ENCODE measurements around the gene KRT6A.

DNA sequence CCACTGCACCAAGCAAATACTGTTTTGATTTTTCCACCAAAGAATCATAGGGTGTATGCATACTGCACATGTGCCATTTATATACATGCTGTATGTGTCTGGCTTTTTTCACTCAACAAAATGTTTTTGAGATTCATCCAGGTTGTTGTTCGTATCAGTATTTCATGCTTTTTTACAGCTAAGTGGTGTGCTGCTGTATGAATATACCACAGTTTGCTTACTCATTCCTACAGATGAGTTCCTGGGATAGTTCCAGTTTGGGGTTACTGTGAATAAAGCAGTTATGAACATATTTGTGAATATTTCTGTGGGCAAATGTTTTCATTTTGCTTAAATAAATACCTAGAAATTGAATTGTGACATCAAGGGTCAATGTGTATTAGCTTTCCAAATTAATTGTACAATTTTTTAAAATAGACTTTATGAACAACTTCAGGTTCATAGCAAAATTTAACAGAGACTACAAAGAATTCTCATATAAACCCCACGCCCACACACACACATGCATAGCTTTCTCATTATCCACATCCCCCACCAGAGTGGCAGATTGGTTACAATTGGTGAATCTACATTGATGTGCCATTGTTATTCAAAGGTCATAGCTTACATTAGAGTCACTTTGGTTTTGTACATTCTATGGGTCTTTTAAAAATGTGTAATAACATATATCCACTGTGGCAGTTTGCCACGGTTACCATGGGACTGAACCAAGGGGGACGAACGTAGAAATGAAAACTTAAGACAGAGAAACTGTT is 6.9 kb upstream of the KRT6A start:
- TF ChIP-seq, protein P1, sequence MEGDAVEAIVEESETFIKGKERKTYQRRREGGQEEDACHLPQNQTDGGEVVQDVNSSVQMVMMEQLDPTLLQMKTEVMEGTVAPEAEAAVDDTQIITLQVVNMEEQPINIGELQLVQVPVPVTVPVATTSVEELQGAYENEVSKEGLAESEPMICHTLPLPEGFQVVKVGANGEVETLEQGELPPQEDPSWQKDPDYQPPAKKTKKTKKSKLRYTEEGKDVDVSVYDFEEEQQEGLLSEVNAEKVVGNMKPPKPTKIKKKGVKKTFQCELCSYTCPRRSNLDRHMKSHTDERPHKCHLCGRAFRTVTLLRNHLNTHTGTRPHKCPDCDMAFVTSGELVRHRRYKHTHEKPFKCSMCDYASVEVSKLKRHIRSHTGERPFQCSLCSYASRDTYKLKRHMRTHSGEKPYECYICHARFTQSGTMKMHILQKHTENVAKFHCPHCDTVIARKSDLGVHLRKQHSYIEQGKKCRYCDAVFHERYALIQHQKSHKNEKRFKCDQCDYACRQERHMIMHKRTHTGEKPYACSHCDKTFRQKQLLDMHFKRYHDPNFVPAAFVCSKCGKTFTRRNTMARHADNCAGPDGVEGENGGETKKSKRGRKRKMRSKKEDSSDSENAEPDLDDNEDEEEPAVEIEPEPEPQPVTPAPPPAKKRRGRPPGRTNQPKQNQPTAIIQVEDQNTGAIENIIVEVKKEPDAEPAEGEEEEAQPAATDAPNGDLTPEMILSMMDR (IDR thresholded peaks at IDR 0.05), result no peak
- TF ChIP-seq EZH2 (IDR thresholded peaks at IDR 0.05; ENCODE audit: borderline replicate concordance, insufficient read depth, low read depth, low read length, poor library complexity, severe bottlenecking), result no peak

Measured in B cell (primary cell).